ENCODE results near the gene HIPK2. TPM values are rescaled to one million over a fixed set of nuclear protein-coding genes. Genes with fewer than 3 reads are reported as not detected.

HIPK2 gene
- total and polyA plus RNA-seq, 7 donors: 2.4 to 15.7 (median 7.9) TPM

- WGBS, 2 donors: 91 to 93% methylated on average over 9 of the region's 9 CpGs
Observed at GRCh38 chr7:139713061-139713460, 64.7 kb downstream of the HIPK2 start.

GRCh38 chr7:139711991-139712743, 65.6 kb downstream of the HIPK2 start:
- Histone ChIP-seq H3K4me1 (peaks cover 0 to 9% (median 0%) of the 10 kb centered on the region in 4 donors), H3K27ac (no peak overlapping the region), H3K4me3 (no peak overlapping the region), H3K27me3 (no peaks in the 10 kb centered on the region), H3K9me3 (no peaks in the 10 kb centered on the region), H3K36me3 (peaks cover 0 to 34% (median 20%) of the 10 kb centered on the region in 4 donors)
- TF ChIP-seq POLR2A (IDR thresholded peaks at IDR 0.05): no peak
- no peak for TF ChIP-seq POLR2AphosphoS5 (IDR thresholded peaks at IDR 0.05)
- DNase-seq: no peak
- whole genome bisulfite sequencing, 2 donors: 83 to 85% methylated on average over 11 of the region's 11 CpGs
- intact Hi-C loops (cut with DNase I): no loop called here

More at GRCh38 chr7:139713061-139713460, 64.7 kb downstream of the HIPK2 start:
- H3K27me3 ChIP-seq: no peaks in the 10 kb centered on the region
- H3K9me3 ChIP-seq: no peaks in the 10 kb centered on the region
- H3K4me1 ChIP-seq: peaks cover 0 to 9% (median 0%) of the 10 kb centered on the region in 4 donors
- H3K36me3 ChIP-seq: peaks cover 0 to 34% (median 20%) of the 10 kb centered on the region in 4 donors
- no peak for DNase-seq
- intact Hi-C loops (cut with DNase I): no loop called here
- no peak overlapping the region for H3K27ac ChIP-seq
- no peak overlapping the region for H3K4me3 ChIP-seq
- TF ChIP-seq POLR2AphosphoS5 (IDR thresholded peaks at IDR 0.05): no peak
- TF ChIP-seq CTCF (IDR thresholded peaks at IDR 0.05): no peak
- no peak for TF ChIP-seq EP300 (IDR thresholded peaks at IDR 0.05)
- TF ChIP-seq POLR2A (IDR thresholded peaks at IDR 0.05): no peak

- Histone ChIP-seq H3K27ac (no peak overlapping the region), H3K9me3 (no peaks in the 10 kb centered on the region), H3K36me3 (peaks cover 0 to 19% (median 5%) of the 10 kb centered on the region in 4 donors), H3K4me3 (no peak overlapping the region), H3K4me1 (peaks cover 0 to 9% (median 0%) of the 10 kb centered on the region in 4 donors), H3K27me3 (no peaks in the 10 kb centered on the region)
- DNase-seq: no peak
- TF ChIP-seq EP300 (IDR thresholded peaks at IDR 0.05): no peak
- no peak for TF ChIP-seq POLR2AphosphoS5 (IDR thresholded peaks at IDR 0.05)
- TF ChIP-seq POLR2A (IDR thresholded peaks at IDR 0.05): no peak
- TF ChIP-seq CTCF (IDR thresholded peaks at IDR 0.05): no peak
- WGBS, 2 donors: 97% methylated on average over 3 of the region's 3 CpGs
- intact Hi-C loops (cut with DNase I): no loop called here
Observed at GRCh38 chr7:139710036-139710435, 67.8 kb downstream of the HIPK2 start.

GRCh38 chr7:139709485-139709884, 68.3 kb downstream of the HIPK2 start:
- DNase-seq: no peak
- Histone ChIP-seq H3K27me3 (no peaks in the 10 kb centered on the region), H3K36me3 (peaks cover 0 to 15% (median 0%) of the 10 kb centered on the region in 4 donors), H3K27ac (no peak overlapping the region), H3K4me3 (no peak overlapping the region), H3K4me1 (peaks cover 0 to 9% (median 0%) of the 10 kb centered on the region in 4 donors), H3K9me3 (no peaks in the 10 kb centered on the region)
- intact Hi-C loops (cut with DNase I): no loop called here
- TF ChIP-seq POLR2AphosphoS5 (IDR thresholded peaks at IDR 0.05) (no peak), POLR2A (IDR thresholded peaks at IDR 0.05) (no peak), CTCF (IDR thresholded peaks at IDR 0.05) (no peak), EP300 (IDR thresholded peaks at IDR 0.05) (no peak)
- WGBS, 2 donors: 86 to 89% methylated on average over 2 of the region's 2 CpGs

- Histone ChIP-seq H3K9me3 (no peaks in the 10 kb centered on the region), H3K4me3 (no peak overlapping the region), H3K4me1 (peaks cover 0 to 17% (median 1%) of the 10 kb centered on the region in 4 donors), H3K27me3 (no peaks in the 10 kb centered on the region), H3K27ac (no peak overlapping the region), H3K36me3 (peaks cover 0 to 6% (median 0%) of the 10 kb centered on the region in 4 donors)
- no peak for TF ChIP-seq POLR2A (IDR thresholded peaks at IDR 0.05)
- no peak for TF ChIP-seq POLR2AphosphoS5 (IDR thresholded peaks at IDR 0.05)
- no peak for TF ChIP-seq EP300 (IDR thresholded peaks at IDR 0.05)
- TF ChIP-seq CTCF (IDR thresholded peaks at IDR 0.05): no peak
- DNase-seq: no peak
- intact Hi-C loops (cut with DNase I): no loop called here
- 77 to 91% methylated on average over 6 of the region's 6 CpGs for WGBS, 2 donors
Observed at GRCh38 chr7:139708541-139708940, 69.3 kb downstream of the HIPK2 start.
